Skeletal muscle satellite cell (primary cell): ENCODE data around the gene GSTO2.

Experiments used
- H3K27me3 ChIP-seq: 2 replicates; pipeline ENCODE4 v1.7.0; 2013; ENCODE audit warnings: low read length; ENCODE audit not compliant: control insufficient read depth, insufficient read depth
- H3K36me3 ChIP-seq: 2 replicates; pipeline ENCODE4 v1.7.0; 2013; ENCODE audit warnings: mild to moderate bottlenecking, control low read depth, low read length; ENCODE audit not compliant: insufficient read depth
- H3K4me1 ChIP-seq: 2 replicates; pipeline ENCODE4 v1.7.0; 2013; ENCODE audit warnings: low read length; ENCODE audit not compliant: control insufficient read depth, insufficient read depth
- H3K4me2 ChIP-seq: 2 replicates; pipeline ENCODE4 v1.7.0; 2013; ENCODE audit warnings: mild to moderate bottlenecking, low read length
- H3K4me3 ChIP-seq: 2 replicates; pipeline ENCODE4 v1.7.0; 2013; ENCODE audit warnings: low read length
- H3K9ac ChIP-seq: 2 replicates; pipeline ENCODE4 v1.7.0; 2013; ENCODE audit warnings: mild to moderate bottlenecking, low read depth, low read length, moderate library complexity
- H3K9me3 ChIP-seq: replicated peaks from 2 replicates; pipeline ENCODE4 v1.7.0; 2013; ENCODE audit warnings: mild to moderate bottlenecking, control low read depth, low read length

Gene GSTO2

DNA sequence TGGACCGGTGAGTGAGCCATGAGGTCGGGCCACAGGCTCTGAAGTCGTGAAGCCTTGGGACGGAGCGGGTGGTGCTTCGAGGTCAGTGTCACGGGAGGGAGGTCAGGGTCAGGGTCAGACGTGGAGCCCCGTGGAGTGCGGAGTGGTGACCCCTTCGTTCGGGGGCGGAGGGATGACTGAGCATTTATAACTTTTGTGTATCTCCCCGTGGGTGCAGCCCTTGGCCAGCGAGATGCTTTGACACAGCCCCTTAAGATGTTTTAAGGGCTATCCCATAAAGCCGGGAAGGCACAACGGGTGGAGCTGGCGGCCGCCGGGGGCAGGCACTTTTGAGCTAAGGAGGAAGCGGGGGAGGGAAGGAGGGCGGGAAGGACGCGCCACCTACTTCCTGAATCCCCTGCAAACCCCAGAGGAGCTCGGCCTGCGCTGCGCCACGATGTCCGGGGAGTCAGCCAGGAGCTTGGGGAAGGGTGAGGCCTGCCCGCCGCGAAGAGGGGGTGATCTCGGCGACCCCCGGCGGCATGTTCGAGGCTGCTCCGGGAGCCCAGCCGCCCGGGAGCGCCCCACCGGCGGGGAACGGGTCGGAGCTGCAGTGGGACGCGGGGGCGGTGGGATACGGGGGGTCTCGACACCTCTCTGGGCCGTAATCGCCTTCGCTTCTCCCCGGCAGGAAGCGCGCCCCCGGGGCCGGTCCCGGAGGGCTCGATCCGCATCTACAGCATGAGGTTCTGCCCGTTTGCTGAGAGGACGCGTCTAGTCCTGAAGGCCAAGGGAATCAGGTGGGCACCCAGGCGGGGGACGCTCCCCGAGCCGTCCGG is 14.3 kb upstream of the GSTO2 start, which contains the start of gene GSTO1:
Gene GSTO1 (plus strand): TSS at position 400 of the 818 bp plus-strand sequence. CDS start 37 bp downstream, at position 437.
- H3K9me3 ChIP-seq: no peaks in the 10 kb centered on the region
- peak within 1 kb of the TSS; percentile 79 for H3K4me3 ChIP-seq
- H3K9ac ChIP-seq: peak within 1 kb of the TSS; percentile 97
- peaks cover 43% of the 10 kb centered on the region for H3K4me1 ChIP-seq
- H3K36me3 ChIP-seq: peaks cover 30% of the 10 kb centered on the region
- no peaks in the 10 kb centered on the region for H3K27me3 ChIP-seq
- peak within 1 kb of the TSS; percentile 94 for H3K4me2 ChIP-seq

GRCh38 chr10:104255311-104255981 is 13.5 kb upstream of the GSTO2 start:
- H3K27me3 ChIP-seq: no peaks in the 10 kb centered on the region
- H3K4me3 ChIP-seq: peak overlapping the region; percentile 79
- H3K9ac ChIP-seq: peak overlapping the region; percentile 97
- H3K4me2 ChIP-seq: peak overlapping the region; percentile 94
- no peaks in the 10 kb centered on the region for H3K9me3 ChIP-seq
- H3K4me1 ChIP-seq: peaks cover 51% of the 10 kb centered on the region
- peaks cover 38% of the 10 kb centered on the region for H3K36me3 ChIP-seq

DNA sequence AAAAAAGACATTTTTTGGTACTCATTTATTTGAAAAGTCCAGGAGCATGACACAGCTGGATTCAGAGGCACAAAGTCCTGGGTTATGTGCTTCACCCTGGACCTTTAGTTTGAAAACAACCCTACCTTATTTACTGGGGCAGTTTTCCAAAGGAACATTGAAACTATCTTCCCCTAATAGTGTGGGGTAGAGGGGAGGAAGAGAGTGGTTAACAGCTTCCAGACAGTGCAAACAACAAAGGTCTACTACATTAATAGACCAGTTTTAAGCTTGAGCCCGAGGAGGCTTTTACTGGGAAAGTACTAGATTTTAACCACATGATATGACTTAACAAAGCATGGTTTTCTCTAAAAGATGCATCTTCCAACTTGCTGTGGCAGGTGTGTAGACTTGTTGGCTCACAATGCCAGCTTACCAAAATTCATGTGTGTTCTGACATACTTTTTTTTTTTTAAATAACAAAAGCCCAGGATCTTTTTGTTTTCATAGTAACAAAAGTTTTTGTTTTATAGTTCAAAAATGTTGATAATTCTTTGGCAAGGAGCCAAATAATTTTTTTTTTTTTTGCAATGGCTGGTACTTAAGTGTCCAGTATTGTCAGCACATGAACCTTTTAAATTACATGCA is 12.5 kb upstream of the GSTO2 start:
- Histone ChIP-seq H3K36me3 (peaks cover 45% of the 10 kb centered on the region), H3K9me3 (no peaks in the 10 kb centered on the region), H3K9ac (peak overlapping the region; percentile 97), H3K4me1 (peaks cover 61% of the 10 kb centered on the region), H3K27me3 (no peaks in the 10 kb centered on the region), H3K4me3 (peak overlapping the region; percentile 79), H3K4me2 (peak overlapping the region; percentile 94)

DNA sequence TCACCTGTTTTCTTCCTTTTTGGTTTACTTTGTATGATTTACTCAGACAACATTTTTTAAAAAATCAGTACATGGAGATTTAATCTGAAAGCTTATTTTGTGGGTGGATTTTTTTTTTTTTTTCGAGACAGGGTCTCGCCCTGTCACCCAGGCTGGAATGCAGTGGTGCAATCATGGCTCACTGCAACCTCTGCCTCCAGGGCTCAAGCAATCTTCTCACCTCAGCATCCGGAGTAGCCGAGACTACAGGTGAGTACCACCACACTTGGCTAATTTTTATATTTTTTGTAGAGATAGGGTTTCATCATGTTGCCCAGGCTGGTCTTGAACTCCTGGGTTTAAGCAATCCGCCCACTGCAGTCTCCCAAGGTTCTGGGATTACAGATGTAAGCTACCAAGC is 11.7 kb upstream of the GSTO2 start:
- Histone ChIP-seq H3K9me3 (no peaks in the 10 kb centered on the region), H3K4me3 (peak overlapping the region; percentile 79), H3K36me3 (peaks cover 53% of the 10 kb centered on the region), H3K4me2 (peak overlapping the region; percentile 94), H3K27me3 (no peaks in the 10 kb centered on the region), H3K9ac (peak overlapping the region; percentile 97), H3K4me1 (peaks cover 67% of the 10 kb centered on the region)

DNA sequence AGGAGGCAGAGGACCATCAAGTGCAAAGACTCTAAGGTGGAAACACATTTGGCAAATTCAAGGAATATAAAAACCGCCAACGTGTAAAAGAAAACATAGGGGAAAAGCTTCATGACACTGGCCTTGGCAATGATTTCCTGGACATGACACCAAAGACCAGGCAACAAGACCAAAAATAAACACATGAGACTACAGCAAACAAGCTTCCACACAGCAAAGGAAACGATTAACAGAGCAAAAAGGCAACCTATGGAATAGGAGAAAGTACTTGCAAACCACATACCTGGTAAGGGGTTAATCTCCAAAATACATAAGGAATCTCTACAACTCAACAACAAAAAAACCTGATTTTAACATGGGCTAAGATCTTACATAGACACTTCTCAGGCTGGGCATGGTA is 10.8 kb upstream of the GSTO2 start:
- no peak overlapping the region for H3K9ac ChIP-seq
- peak overlapping the region; percentile 13 for H3K4me2 ChIP-seq
- H3K27me3 ChIP-seq: no peaks in the 10 kb centered on the region
- H3K4me3 ChIP-seq: no peak overlapping the region
- peaks cover 62% of the 10 kb centered on the region for H3K36me3 ChIP-seq
- no peaks in the 10 kb centered on the region for H3K9me3 ChIP-seq
- H3K4me1 ChIP-seq: peaks cover 67% of the 10 kb centered on the region

DNA sequence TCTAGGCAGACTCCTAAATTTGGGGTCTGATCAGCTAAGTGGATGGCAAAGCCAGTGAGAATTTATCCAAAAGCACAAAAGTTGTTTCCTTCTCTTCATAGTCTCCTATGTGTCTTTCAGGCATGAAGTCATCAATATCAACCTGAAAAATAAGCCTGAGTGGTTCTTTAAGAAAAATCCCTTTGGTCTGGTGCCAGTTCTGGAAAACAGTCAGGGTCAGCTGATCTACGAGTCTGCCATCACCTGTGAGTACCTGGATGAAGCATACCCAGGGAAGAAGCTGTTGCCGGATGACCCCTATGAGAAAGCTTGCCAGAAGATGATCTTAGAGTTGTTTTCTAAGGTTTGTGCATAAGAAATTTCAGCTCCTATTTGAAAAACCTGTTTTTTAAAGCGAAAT is 9.5 kb upstream of the GSTO2 start:
- Histone ChIP-seq H3K4me1 (peaks cover 59% of the 10 kb centered on the region), H3K9me3 (no peaks in the 10 kb centered on the region), H3K27me3 (no peaks in the 10 kb centered on the region), H3K36me3 (peaks cover 74% of the 10 kb centered on the region), H3K4me3 (no peak overlapping the region), H3K4me2 (peak overlapping the region; percentile 10), H3K9ac (peak overlapping the region; percentile 44)

DNA sequence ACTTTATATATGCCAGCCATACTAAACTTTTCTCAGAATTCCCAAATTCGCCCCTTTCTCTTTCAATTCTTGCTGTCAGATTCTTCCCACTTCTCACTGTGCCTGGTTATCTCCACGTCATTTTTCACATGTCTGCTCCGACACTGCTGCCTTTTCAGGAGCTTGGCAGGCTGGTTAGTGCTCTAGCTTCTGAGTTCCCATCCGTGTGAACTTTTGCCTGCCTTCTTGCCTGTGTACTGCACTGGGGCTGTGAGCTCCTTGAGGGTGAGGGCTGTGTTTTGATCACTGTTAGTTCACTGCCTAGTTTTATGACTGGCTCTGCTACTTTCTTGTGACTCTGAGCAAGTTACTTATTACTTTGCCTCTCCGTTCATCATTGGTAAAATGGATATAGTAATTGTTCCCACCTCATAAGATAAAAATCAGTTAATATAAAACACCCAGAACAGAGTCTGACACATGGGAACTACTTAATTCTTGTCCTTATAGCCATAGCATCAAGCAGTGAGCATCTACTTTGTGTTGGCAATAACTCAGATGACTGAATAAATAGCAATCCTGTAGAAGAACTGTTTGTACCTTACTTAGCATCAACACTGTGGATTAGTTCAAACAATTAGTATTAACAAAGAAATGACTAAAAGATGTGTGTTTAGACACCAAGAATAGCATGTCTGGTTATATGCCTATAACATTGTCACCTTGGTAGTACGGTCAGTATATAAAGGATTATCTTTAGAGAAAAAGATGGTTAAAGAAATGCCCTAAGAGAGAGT is 8.8 kb upstream of the GSTO2 start:
- Histone ChIP-seq H3K27me3 (no peaks in the 10 kb centered on the region), H3K4me2 (peak overlapping the region; percentile 57), H3K9ac (peak overlapping the region; percentile 44), H3K4me3 (peak overlapping the region; percentile 14), H3K36me3 (peaks cover 82% of the 10 kb centered on the region), H3K9me3 (no peaks in the 10 kb centered on the region), H3K4me1 (peaks cover 58% of the 10 kb centered on the region)

DNA sequence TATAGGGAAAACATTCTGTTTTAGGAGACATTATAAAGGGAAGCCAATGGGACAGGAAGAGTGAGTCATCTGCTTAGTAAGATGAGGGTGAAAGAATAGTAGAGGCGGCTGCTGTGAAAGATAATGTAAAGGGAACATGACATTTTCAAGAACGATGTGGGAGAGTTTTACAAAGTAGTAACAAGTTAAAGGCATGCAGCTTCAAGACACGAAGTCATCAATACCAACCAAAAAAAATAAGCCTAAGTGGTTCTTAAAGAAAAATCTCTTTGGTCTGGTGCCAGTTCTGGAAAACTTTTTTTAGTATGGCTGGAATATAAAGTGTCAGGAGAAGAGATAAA is 8.2 kb upstream of the GSTO2 start:
- Histone ChIP-seq H3K4me1 (peaks cover 58% of the 10 kb centered on the region), H3K27me3 (no peaks in the 10 kb centered on the region), H3K4me3 (no peak overlapping the region), H3K36me3 (peaks cover 87% of the 10 kb centered on the region), H3K9ac (peak overlapping the region; percentile 44), H3K9me3 (no peaks in the 10 kb centered on the region), H3K4me2 (peak overlapping the region; percentile 57)

GRCh38 chr10:104262055-104262454 is 6.9 kb upstream of the GSTO2 start:
- Histone ChIP-seq H3K4me3 (no peak overlapping the region), H3K4me2 (no peak overlapping the region), H3K9ac (no peak overlapping the region), H3K36me3 (peaks cover 95% of the 10 kb centered on the region), H3K9me3 (no peaks in the 10 kb centered on the region), H3K27me3 (no peaks in the 10 kb centered on the region), H3K4me1 (peaks cover 49% of the 10 kb centered on the region)

DNA sequence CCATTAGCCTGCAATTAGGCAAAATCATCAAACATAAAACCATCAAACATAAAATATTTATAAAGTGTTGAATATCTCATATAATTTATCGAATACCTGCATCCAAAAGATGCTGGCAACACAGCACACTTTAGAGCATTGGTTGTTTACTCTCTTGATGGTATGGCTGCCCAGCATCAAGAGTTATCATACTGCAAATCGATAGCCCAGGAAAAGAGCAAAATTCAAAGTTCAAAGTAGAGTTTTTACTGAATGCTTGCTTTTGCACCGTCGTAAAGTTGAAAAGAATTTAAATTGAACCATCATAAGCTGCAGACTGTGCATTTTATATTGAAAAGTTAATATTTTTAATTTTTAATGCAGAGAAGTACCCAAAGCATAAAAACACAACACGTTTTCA is 4.2 kb upstream of the GSTO2 start:
- no peak overlapping the region for H3K9ac ChIP-seq
- no peaks in the 10 kb centered on the region for H3K9me3 ChIP-seq
- H3K27me3 ChIP-seq: no peaks in the 10 kb centered on the region
- H3K36me3 ChIP-seq: peaks cover 95% of the 10 kb centered on the region
- no peak overlapping the region for H3K4me3 ChIP-seq
- peaks cover 23% of the 10 kb centered on the region for H3K4me1 ChIP-seq
- H3K4me2 ChIP-seq: no peak overlapping the region
